ENCODE results near the gene NFATC1.

NFATC1 gene

GRCh38 chr18:79421275-79421857 lies 25.6 kb downstream of the NFATC1 start:
- in situ Hi-C loops (cut with HindIII; ENCODE audit: low sequenced_read_pairs) = no loop called here

DNA sequence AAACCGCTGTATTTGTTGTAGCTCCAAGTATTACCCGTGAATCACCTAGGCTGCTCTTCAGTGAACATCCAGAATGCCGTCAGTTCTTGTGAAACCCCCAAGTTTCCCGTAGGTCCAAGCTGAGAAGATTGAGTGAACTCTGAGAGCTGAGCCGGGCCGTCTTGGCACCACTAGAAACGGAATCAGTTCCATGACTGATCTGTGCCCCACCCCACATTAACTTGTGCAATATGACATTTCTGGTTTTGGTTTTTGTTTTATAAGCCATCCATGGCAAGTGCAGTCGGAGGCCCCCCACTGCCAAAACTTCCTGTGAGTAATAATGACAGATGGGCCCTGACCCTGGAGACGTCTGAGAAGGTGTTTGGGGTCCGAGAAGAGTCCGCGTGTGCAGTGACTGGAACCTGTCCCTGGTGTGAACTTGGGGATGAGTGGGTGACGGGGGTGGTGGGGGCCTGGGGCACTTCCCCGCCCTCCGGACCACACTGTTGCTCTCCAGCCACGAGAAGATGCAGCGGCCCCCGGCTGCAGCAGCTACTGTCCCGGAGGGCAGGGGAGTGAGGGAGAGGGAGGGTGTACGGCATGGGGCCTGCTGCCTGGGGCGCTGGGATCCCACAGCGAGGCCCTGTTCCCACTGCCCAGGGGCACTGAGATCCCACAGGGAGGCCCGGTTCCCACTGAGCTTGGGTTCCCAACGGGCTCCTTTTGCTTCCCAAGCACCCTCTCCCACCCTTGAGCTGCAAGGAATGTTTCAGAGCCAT lies 26.5 kb downstream of the NFATC1 start:
- in situ Hi-C loops (cut with HindIII; ENCODE audit: low sequenced_read_pairs) = no loop called here

DNA sequence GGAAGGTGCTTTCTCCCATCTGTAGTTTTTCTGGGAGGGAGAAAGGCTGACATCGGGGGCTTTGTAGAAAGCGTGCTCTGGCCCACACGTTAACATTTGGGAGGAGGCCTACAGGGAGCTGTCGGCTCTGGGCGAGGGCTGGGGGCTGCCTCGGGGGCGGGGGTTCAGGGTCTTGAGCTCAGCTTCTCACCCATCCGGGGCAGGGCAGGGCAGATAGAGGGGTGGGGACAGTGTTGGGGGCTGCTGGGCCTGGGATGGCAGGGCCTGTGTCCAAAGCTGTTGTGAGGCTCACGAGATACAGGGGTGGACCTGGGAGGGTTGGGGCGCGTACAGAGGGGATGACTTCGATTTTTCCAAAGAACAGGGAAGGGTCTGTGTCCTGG lies 27.0 kb downstream of the NFATC1 start:
- in situ Hi-C loops (cut with HindIII; ENCODE audit: low sequenced_read_pairs) = no loop called here

DNA sequence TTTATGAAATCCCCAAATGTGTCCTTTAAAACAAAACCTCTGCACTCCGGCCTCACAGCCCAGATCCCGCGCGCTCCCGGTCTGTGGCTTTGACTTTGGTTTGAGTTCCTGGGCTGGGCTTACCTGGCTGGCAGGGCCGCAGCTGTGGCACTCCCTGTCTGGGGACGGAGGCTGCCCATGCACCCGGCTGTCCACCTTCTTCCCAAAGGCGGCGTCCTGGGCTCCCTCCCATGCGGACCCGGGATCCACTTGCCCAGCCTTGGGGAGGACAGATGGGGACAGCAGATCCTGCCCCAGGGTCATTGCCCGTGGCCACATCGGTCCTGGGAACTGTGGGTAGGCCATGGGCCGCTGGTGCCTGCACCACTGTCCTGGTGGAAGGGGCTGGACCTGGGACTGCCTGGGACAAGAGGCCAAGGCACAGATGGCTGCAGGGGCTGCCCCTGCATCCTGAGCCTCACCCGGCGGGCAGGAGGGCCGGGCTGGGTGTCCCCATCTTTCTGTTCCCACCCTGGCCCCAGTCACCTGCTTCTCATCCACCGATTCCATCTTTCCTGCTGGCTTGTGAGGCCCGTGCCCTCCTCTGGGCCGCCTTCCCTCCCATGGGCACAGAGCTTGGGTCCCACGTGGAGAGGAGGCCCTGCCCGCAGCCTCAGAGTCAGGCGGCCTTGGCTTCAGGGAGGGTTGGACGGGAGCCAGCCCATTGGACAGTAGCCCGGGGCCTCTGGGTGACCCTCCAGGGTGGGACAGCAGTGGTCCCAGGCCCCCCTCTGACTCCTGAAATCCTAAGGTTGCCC lies 27.7 kb downstream of the NFATC1 start:
- in situ Hi-C loops (cut with HindIII; ENCODE audit: low sequenced_read_pairs) = no loop called here

- in situ Hi-C loops (cut with HindIII; ENCODE audit: low sequenced_read_pairs) = no loop called here
Measured at GRCh38 chr18:79424008-79424565, 28.4 kb downstream of the NFATC1 start.

- in situ Hi-C loops (cut with HindIII; ENCODE audit: low sequenced_read_pairs) = no loop called here
Measured at GRCh38 chr18:79424880-79425568, 29.3 kb downstream of the NFATC1 start.

GRCh38 chr18:79425569-79425886 lies 29.8 kb downstream of the NFATC1 start:
- in situ Hi-C loops (cut with HindIII; ENCODE audit: low sequenced_read_pairs) = no loop called here

GRCh38 chr18:79426376-79427300 lies 30.9 kb downstream of the NFATC1 start:
- in situ Hi-C loops (cut with HindIII; ENCODE audit: low sequenced_read_pairs) = no loop called here

- in situ Hi-C loops (cut with HindIII; ENCODE audit: low sequenced_read_pairs) = no loop called here
Measured at GRCh38 chr18:79427368-79428225, 31.9 kb downstream of the NFATC1 start.

- in situ Hi-C loops (cut with HindIII; ENCODE audit: low sequenced_read_pairs) = no loop called here
Measured at GRCh38 chr18:79428287-79428686, 32.6 kb downstream of the NFATC1 start.

GRCh38 chr18:79429381-79429780 lies 33.7 kb downstream of the NFATC1 start:
- in situ Hi-C loops (cut with HindIII; ENCODE audit: low sequenced_read_pairs) = no loop called here

DNA sequence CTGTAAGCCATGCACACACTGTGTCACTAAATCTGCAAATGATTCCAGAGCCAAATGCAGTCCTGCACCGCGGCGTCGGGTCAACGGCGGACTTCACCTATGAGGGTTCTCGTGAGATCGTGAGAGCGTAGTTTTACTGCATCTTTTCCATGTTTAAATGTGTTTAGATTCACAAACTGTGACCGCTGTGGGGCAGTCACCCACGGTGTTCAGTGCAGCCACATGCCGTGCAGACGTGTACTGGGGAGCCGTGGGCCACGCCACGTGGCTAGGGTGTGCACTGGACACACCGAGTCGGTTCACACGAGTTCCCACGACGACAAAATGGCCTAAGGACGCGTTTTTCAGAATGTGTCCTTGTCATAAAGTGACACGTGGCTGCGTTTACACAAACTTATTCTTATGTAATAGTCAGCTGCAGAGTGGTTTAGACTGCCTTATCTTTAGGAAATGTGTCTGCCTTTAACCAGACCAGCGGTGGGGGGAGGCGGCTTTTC lies 34.1 kb downstream of the NFATC1 start:
- in situ Hi-C loops (cut with HindIII; ENCODE audit: low sequenced_read_pairs) = no loop called here

- in situ Hi-C loops (cut with HindIII; ENCODE audit: low sequenced_read_pairs) = no loop called here
Measured at GRCh38 chr18:79432376-79433120, 36.8 kb downstream of the NFATC1 start.

DNA sequence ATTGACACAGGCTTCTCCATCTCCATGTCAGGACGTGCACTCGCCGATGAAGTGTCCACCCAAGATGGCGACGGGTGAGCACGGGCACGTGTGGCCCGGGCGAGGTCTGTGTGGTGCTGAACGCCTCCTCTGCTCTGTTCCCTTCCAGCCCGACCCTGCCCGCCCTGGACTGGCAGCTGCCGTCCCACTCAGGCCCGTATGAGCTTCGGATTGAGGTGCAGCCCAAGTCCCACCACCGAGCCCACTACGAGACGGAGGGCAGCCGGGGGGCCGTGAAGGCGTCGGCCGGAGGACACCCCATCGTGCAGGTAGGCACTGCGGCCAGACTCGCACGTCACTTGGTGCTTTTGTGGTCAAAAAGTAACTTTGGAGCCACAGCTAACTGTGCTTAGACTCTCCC lies 37.7 kb downstream of the NFATC1 start:
- in situ Hi-C loops (cut with HindIII; ENCODE audit: low sequenced_read_pairs) = no loop called here

GRCh38 chr18:79434607-79435401 lies 39.1 kb downstream of the NFATC1 start:
- in situ Hi-C loops (cut with HindIII; ENCODE audit: low sequenced_read_pairs) = no loop called here

DNA sequence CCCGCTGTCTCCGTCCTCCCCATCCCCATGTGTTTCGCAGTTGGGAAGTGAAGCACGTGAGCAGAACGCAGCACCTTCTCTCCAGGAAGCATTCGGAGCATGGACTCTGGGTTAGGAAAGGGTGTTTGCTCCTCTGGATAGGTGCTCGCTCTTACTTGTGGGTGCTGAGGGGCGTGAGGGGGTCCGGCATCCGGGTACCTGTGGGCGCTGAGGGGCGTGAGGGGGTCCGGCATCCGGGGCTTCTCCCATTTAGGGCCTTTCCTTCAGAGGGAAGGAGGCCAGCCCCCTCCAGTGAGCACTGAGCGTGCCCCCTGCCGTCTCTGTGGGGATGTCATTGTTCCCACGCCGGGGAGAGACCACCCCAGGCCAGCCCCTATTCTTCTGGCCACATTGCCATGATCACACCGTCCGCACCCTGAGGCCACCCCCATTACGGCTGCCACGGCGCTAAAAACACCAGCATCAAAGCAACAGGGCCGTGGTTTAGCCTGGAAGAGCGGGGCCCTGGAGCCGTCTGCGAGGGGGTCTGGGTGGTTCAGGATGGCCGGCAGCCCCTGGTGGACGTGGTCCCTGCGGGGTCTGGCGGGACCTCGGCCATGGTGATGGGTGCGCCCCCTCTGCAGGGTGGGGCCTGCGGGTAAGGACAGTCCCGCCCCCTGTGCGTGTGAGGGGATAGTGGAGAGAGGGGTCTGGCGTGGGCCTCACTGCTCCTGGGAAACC lies 41.0 kb downstream of the NFATC1 start:
- in situ Hi-C loops (cut with HindIII; ENCODE audit: low sequenced_read_pairs) = no loop called here
